Lower leg skin (tissue), 3 donors: ENCODE results near the gene SCP2.

ENCODE experiments used
- CTCF ChIP-seq, 3 donors: fragments of 450-650 bp; IDR thresholded peaks; one replicate each; pipeline ENCODE4 v1.5.1; 2016; ENCODE audit warnings: antibody characterized with exemption in 3 of 3, mild to moderate bottlenecking in 3 of 3, moderate library complexity in 2 of 3
- POLR2A ChIP-seq, 2 donors: fragments of 450-650 bp; IDR thresholded peaks; one replicate each; pipeline ENCODE4 v1.6.1; 2016 to 2017; ENCODE audit warnings: antibody characterized with exemption in 2 of 2, mild to moderate bottlenecking in 1 of 2, moderate library complexity in 1 of 2

DNA sequence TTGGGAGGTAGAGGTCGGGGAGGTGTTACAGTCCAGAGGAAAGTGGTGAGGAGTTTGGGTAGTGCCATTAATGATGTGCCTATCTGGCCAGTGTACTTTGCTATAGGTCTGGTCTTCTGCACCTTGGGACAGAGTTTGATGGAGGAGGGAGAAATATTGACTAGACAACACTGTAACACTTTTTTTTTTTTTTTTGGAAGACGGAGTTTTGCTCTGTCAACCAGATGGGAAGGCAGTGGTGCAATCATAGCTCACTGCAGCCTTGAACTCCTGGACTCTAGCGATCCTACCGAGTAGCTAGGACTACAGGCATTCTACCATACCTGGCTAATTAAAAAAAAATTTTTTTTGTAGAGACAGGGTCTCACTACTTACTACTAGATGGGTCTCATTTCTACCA lies 1.9 kb downstream of the SCP2 start:
- no peak for TF ChIP-seq CTCF (IDR thresholded peaks at IDR 0.05)
- no peak for TF ChIP-seq POLR2A (IDR thresholded peaks at IDR 0.05)
